AG04450 (cell line): Measurements from ENCODE around the gene GIT1. TPM values are rescaled to one million over a fixed set of nuclear protein-coding genes. Genes with fewer than 3 reads are reported as not detected.
"Not testable (repeated sequence)": the region's sequence is repeated elsewhere in the genome, so short reads cannot be mapped to it uniquely, and the experiment has no call there.

Experiments used
- CTCF ChIA-PET: fragments of 300-600, 350-600 bp; formaldehyde crosslinking; extraction: SDS; loops from one replicate; lab custom pipeline; 2022; ENCODE audit warnings: antibody characterized with exemption, inconsistent platforms; lab: Charles Lee
- POLR2A ChIA-PET: fragments of 350-600 bp; formaldehyde crosslinking; extraction: SDS; loops from one replicate; lab custom pipeline; 2021; ENCODE audit warnings: antibody characterized with exemption, inconsistent platforms; lab: Yijun Ruan, JAX
- DNase-seq: peaks from one replicate; pipeline ENCODE4 v3.0.0-alpha.2; 2011; ENCODE audit warnings: low read depth, low spot score
- H3K27ac ChIP-seq: one replicate; pipeline ENCODE4 v1.5.1; 2012; ENCODE audit warnings: low read depth, low read length, control low read depth
- H3K27me3 ChIP-seq: one replicate; pipeline ENCODE4 v1.6.0; 2012; ENCODE audit warnings: low read length; ENCODE audit not compliant: control insufficient read depth, insufficient read depth
- H3K4me3 ChIP-seq: 2 replicates; pipeline ENCODE4 v1.5.1; 2011; ENCODE audit warnings: mild to moderate bottlenecking, low read depth, low read length, control low read depth
- H3K9me3 ChIP-seq: 2 replicates; pipeline ENCODE4 v1.5.1; 2012; ENCODE audit warnings: low read length; ENCODE audit not compliant: control insufficient read depth, insufficient read depth
- polyA plus RNA-seq: library from polyadenylated mRNA; depleted of rRNA; stranded (reverse); fragments of >200 nt; gene quantifications from 2 replicates; pipeline ENCODE4 v1.2.3, GENCODE V29; 2011
- TF ChIP-seq, protein P1 (sequence below): IDR thresholded peaks from 2 replicates; pipeline ENCODE4 v1.5.1; 2011; ENCODE audit warnings: low read depth, low read length, control low read depth, inconsistent platforms

Gene GIT1
- polyA plus RNA-seq, 1 experiment = 20.7 TPM

DNA sequence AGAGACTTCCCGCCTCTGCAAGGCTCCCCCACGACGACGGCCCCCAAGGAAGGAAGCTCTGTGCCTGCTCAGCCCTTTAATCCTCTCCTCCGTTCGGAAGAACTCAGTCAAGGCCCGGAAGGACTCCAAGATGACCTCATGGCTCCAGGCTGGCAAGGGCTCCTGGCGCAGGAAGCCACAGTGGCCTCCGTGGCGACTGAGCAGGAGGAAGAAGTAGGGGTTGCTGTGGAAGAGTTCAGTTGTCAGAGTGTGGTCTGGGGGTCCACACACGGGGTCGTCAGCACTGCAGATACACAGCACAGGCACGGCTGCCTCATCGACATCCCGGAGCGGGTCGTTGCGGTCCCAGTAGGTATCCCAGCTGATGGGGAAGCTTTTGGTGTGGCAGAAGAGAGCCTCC lies 26.8 kb downstream of the GIT1 start:
- POLR2A ChIA-PET = no interaction called here
- CTCF ChIA-PET = no interaction called here
- TF ChIP-seq, protein P1, sequence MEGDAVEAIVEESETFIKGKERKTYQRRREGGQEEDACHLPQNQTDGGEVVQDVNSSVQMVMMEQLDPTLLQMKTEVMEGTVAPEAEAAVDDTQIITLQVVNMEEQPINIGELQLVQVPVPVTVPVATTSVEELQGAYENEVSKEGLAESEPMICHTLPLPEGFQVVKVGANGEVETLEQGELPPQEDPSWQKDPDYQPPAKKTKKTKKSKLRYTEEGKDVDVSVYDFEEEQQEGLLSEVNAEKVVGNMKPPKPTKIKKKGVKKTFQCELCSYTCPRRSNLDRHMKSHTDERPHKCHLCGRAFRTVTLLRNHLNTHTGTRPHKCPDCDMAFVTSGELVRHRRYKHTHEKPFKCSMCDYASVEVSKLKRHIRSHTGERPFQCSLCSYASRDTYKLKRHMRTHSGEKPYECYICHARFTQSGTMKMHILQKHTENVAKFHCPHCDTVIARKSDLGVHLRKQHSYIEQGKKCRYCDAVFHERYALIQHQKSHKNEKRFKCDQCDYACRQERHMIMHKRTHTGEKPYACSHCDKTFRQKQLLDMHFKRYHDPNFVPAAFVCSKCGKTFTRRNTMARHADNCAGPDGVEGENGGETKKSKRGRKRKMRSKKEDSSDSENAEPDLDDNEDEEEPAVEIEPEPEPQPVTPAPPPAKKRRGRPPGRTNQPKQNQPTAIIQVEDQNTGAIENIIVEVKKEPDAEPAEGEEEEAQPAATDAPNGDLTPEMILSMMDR = no peak
- Histone ChIP-seq H3K4me3 (no peak overlapping the region), H3K27ac (no peak overlapping the region), H3K9me3 (no peaks in the 10 kb centered on the region), H3K27me3 (no peaks in the 10 kb centered on the region)
- DNase-seq = no peak

DNA sequence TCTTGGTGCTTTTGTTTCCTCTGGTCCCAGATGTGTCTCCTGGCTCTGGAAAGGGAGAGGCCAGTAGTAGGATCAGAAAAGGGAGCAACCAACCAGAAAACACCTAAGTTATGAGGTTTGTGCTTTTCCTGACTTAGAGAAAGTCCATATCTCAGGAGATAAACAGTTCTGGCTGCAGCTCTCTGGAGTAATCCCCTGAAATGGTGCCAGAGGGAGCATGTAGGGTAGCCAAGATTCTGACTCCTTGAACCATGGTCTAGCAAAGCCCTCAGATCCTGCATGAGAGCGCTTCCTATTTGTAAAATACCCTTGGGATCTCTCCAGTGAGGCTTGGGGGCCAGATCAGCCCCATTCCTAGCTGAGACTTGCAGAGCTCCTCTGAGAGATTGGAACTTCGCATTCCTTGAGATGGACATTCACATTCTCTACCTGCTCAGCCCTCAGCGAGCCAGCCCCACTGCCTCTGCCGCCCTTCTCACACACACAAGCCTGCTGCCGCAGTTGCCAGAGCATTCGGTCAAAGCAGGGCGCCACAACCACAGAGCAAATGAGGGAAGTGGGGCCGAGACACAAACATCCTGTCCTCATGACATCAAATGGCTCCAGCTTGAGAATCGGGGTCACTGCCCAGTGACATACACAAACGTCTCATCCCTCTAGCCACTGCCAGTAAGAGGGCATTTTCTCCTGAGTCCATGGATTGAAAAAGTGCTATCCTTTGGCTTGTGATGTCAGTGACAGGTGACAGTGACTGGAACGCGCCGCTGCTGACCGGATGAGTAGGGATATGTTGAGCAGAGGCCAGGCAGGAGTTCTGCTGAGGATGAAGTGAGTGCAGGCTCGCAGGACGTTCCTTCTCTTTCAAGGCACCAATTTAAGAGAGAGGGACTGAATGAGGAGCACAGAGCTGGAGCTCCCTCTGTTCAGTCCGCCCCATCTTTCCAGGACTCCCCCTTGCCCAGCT lies 27.6 kb downstream of the GIT1 start:
- H3K9me3 ChIP-seq = no peaks in the 10 kb centered on the region

DNA sequence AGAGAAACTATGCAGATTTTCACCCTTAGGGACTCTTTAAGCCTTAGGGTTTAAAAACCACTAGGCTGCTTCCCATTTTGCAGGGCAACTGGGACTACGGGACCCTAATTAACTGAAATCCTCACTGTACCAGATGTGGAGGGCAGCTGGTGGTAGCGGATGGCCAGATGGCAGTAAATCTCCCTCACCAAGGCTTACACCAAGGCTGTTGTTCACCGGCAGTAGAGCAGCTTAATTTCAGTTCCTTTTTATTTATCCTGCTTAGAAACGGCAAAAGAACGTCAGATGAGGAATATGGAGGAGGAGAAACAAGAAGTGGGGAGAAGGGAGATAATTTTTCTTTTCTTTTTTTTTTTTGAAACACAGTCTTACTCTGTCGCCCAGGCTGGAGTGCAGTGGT lies 29.1 kb downstream of the GIT1 start:
- no peaks in the 10 kb centered on the region for H3K9me3 ChIP-seq
- POLR2A ChIA-PET = no interaction called here
- no peak for DNase-seq

More for the DNA sequence above, 27.6 kb downstream of the GIT1 start:
- POLR2A ChIA-PET = no interaction called here
- CTCF ChIA-PET = interaction anchor here (0.6 to 1.5 kb wide), 2 partner anchors 192 to 413 kb away, joined by 3 to 7 read pairs; no protein-coding TSS in a partner anchor
- Histone ChIP-seq H3K27ac (no peak overlapping the region), H3K27me3 (no peaks in the 10 kb centered on the region), H3K4me3 (no peak overlapping the region)
- DNase-seq = no peak
- TF ChIP-seq, protein P1 = no peak

DNA sequence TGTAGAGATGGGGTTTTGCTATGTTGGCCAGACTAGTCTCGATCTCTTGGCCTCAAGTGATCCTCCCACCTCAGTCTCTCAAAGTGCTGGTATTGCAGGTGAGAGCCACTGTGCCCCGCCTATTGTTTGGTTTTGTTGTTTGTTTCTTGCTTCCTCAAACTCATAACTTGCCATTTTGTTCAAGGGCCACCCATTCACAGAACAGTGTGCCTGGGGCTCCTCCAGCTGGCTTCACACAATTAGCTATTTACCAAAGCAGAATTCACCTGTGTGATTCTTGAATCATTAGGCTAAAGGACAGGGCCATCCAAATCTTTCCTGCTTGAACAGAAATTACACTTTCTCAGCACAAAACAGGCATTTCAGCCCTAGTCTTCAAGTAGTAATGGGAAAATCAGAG lies 29.8 kb downstream of the GIT1 start:
- Histone ChIP-seq H3K27ac (no peak overlapping the region), H3K9me3 (no peaks in the 10 kb centered on the region), H3K4me3 (no peak overlapping the region), H3K27me3 (no peaks in the 10 kb centered on the region)
- ChIA-PET CTCF (no interaction called here), POLR2A (no interaction called here)
- DNase-seq = no peak
- TF ChIP-seq, protein P1 = no peak

More for the DNA sequence above, 29.1 kb downstream of the GIT1 start:
- Histone ChIP-seq H3K27me3 (no peaks in the 10 kb centered on the region), H3K27ac (no peak overlapping the region), H3K4me3 (no peak overlapping the region)
- CTCF ChIA-PET = interaction anchor here (1.5 kb wide), 1 partner anchor 191 kb away, joined by 7 read pairs; no protein-coding TSS in a partner anchor
- TF ChIP-seq, protein P1 = no peak

DNA sequence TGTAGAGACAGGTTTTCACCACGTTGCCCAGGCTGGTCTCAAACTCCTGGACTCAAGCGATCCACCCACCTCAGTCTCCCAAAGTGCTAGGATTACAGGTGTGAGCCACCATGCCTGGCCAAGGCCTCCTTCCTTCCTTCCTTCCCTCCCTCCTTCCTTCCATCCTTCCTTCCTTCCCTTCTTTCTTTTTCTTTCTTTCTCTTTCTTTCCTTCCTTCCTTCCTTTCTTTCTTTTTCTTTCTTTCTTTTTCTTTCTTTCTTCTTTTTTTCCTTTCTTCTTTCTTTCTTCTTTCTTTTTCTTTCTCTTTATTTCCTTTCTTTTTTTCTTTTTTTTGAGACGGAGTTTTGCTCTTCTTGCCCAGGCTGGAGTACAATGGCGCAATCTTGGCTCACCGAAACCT lies 31.3 kb downstream of the GIT1 start:
- H3K9me3 ChIP-seq, H3K4me3 ChIP-seq, H3K27me3 ChIP-seq, DNase-seq, H3K27ac ChIP-seq, POLR2A ChIA-PET: not testable (repeated sequence)
- CTCF ChIA-PET = interaction anchor here (0.5 kb wide), 1 partner anchor 831 kb away, joined by 3 read pairs; no protein-coding TSS in a partner anchor
